Chondrocyte (in vitro differentiated cells): Measurements from ENCODE around the gene MIGA1. TPM values are rescaled to one million over a fixed set of nuclear protein-coding genes. Genes with fewer than 3 reads are reported as not detected.
A peak's percentile ranks its signal among the peaks of the same experiment; 100 is the strongest.
"Not testable (repeated sequence)": the region's sequence is repeated elsewhere in the genome, so short reads cannot be mapped to it uniquely, and the experiment has no call there.

ENCODE experiments used
- DNase-seq: peaks from one replicate; pipeline ENCODE4 v3.0.0; 2021; ENCODE audit warnings: mixed read lengths, low spot score
- H3K27ac Mint-ChIP-seq: one replicate; pipeline ENCODE4 v1.8.0; 2021; ENCODE audit warnings: mild to moderate bottlenecking, moderate library complexity, mixed read lengths; ENCODE audit not compliant: unreplicated experiment
- H3K27me3 Mint-ChIP-seq: 2 replicates; pipeline ENCODE4 v1.8.0; 2021; ENCODE audit warnings: low read depth, mixed read lengths
- H3K36me3 Mint-ChIP-seq: 2 replicates; pipeline ENCODE4 v1.8.0; 2021; ENCODE audit warnings: low read depth, mixed read lengths
- H3K4me1 Mint-ChIP-seq: 2 replicates; pipeline ENCODE4 v1.8.0; 2021; ENCODE audit warnings: low read depth, mild to moderate bottlenecking, mixed read lengths
- H3K4me3 Mint-ChIP-seq: one replicate; pipeline ENCODE4 v1.8.0; 2021; ENCODE audit warnings: mild to moderate bottlenecking, moderate library complexity, mixed read lengths; ENCODE audit not compliant: unreplicated experiment
- H3K9me3 Mint-ChIP-seq: 2 replicates; pipeline ENCODE4 v1.8.0; 2021; ENCODE audit warnings: low read depth, mixed read lengths
- CTCF ChIP-seq: fragments of 200-600 bp; sonication (generic); IDR thresholded peaks from 2 replicates; pipeline ENCODE4 v1.5.0; 2021; ENCODE audit warnings: antibody characterized with exemption, mild to moderate bottlenecking, moderate library complexity
- total RNA-seq: library from RNA; stranded (reverse); gene quantifications from 3 replicates; pipeline ENCODE4 v1.2.1, GENCODE V29; 2021

Gene MIGA1
- total RNA-seq, 1 donor from 2014 or later: 18.6 TPM

DNA sequence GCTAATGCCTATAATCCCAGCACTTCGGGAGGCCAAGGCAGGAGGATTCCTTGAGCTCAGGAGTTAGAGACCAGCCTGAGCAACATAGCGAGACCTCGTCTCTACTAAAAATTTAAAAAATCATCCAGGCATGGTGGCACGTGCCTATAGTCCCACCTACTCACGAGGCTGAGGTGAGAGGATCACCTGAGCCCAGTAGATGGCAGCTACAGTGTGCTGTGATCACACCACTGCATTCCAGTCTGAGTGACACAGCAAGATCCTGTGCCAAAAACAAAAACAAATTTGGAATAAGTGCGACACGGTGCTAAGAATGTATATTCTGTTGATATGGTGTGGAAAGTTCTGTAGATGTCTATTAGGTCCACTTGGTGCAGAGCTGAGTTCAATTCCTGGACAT lies 34.9 kb upstream of the MIGA1 start:
- H3K27ac Mint-ChIP-seq: no peak overlapping the region

GRCh38 chr1:77749489-77749888 lies 30.0 kb upstream of the MIGA1 start:
- not testable (repeated sequence) for H3K9me3 Mint-ChIP-seq, H3K4me3 Mint-ChIP-seq, H3K36me3 Mint-ChIP-seq, DNase-seq, H3K27ac Mint-ChIP-seq, H3K27me3 Mint-ChIP-seq
- peaks cover 15% of the 10 kb centered on the region for H3K4me1 Mint-ChIP-seq

More for the DNA sequence above, 34.9 kb upstream of the MIGA1 start:
- no peak for TF ChIP-seq CTCF
- H3K4me3 Mint-ChIP-seq: no peak overlapping the region
- H3K36me3 Mint-ChIP-seq: peaks cover 3% of the 10 kb centered on the region
- no peaks in the 10 kb centered on the region for H3K9me3 Mint-ChIP-seq
- peaks cover 19% of the 10 kb centered on the region for H3K4me1 Mint-ChIP-seq
- no peak for DNase-seq
- no peaks in the 10 kb centered on the region for H3K27me3 Mint-ChIP-seq

DNA sequence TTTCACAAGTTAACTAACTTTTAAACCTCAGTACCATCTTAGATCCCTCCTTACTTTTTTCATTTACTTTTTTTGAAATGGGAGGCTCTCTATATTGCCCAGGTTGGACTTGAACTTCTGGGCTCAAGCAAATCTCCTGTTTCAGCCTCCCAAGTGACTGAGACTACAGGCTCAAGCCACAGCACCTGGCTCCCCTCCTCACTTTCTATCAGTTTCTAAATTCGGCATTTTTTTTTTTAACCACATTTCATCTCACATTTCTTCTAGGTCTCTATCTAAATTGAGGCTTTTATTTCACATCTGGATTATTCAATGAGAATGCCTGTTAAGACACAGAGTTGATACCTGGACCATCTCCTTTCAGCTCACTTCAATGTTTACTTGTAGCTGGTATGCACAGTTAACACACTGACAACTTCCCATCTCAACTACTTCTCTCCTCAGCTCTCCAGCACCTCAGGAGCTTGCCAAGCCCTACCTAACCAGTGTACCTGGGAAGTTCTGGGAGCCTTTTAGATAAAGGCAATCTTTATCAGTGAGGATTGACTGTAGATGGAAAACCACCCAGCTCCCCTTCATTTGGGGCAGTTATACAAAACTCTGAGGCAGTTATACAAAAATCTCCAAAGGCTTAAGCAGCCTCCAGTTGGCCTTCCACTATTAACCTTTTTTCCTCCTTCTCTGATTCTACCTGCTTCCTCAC lies 23.2 kb upstream of the MIGA1 start:
- Mint-ChIP-seq H3K27me3 (no peaks in the 10 kb centered on the region), H3K4me3 (no peak overlapping the region), H3K9me3 (no peaks in the 10 kb centered on the region), H3K36me3 (no peaks in the 10 kb centered on the region), H3K27ac (no peak overlapping the region), H3K4me1 (peaks cover 30% of the 10 kb centered on the region)
- DNase-seq: no peak
- TF ChIP-seq CTCF: no peak

- Mint-ChIP-seq H3K4me3 (peak overlapping the region; percentile 92), H3K9me3 (no peaks in the 10 kb centered on the region), H3K36me3 (no peaks in the 10 kb centered on the region), H3K27ac (peak overlapping the region; percentile 94), H3K27me3 (no peaks in the 10 kb centered on the region), H3K4me1 (peaks cover 32% of the 10 kb centered on the region)
- no peak for DNase-seq
- no peak for TF ChIP-seq CTCF
Measured at GRCh38 chr1:77757066-77757584, 22.3 kb upstream of the MIGA1 start.

DNA sequence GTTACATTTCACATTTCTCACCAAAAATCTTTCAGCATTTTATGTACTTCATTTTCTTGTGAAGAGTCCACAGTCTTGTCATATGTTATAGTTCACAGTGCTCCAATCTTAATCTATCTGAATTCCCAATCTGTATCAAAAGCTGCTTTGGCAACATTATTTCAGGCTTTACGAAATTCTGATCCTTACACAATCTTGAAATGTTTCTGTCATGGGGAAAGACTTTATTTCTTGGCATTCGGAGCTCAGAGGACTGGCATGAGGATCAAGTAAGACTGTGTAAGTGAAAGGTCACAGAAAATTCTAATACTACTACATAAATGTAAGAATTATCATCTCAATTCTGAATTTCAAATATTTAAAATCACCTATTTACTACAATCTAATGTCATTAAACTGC lies 21.8 kb upstream of the MIGA1 start:
- H3K9me3 Mint-ChIP-seq: no peaks in the 10 kb centered on the region
- H3K36me3 Mint-ChIP-seq: no peaks in the 10 kb centered on the region
- TF ChIP-seq CTCF: no peak
- peak overlapping the region; percentile 94 for H3K27ac Mint-ChIP-seq
- H3K27me3 Mint-ChIP-seq: no peaks in the 10 kb centered on the region
- no peak for DNase-seq
- peaks cover 34% of the 10 kb centered on the region for H3K4me1 Mint-ChIP-seq
- H3K4me3 Mint-ChIP-seq: peak overlapping the region; percentile 92
